HG03521 (cell line): ENCODE measurements around the gene CPLX4.
"Not testable (repeated sequence)": the region's sequence is repeated elsewhere in the genome, so short reads cannot be mapped to it uniquely, and the experiment has no call there.

Experiments
- ATAC-seq: cut with Tn5 transposase; IDR thresholded peaks from one replicate; pipeline ENCODE4 v1.9.1; 2021; ENCODE audit warnings: mild to moderate bottlenecking, moderate library complexity; ENCODE audit not compliant: unreplicated experiment

The CPLX4 gene

DNA sequence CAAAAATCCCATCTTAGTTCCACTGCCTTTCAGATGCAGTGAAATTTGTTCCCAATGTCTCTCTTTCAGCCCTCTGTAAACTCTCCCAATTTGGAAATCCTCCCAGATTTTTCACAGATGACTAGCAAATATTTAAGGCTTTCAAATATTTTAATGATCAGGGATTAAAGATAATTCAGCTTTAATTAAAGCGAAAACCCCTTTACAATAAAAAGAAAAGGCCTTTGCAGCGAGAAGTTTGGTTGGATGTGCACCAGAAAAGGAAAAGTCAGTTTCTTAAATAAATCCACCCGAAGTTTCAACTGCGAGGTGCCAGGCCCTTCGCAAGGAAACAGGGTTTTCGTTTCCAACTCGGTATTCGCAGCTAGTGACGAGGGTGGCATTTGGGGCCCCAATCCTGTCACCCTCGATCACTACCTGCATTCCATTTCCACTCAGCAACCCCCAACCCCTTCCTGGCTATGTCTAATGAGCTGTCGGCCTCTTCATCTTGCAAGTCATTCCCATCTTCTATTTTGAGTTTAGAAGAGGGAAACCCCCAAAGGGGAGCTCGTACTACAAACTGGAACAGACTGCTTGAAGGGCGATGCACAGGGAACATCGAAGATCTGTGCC, 46.7 kb downstream of the CPLX4 start:
- ATAC-seq = no peak

DNA sequence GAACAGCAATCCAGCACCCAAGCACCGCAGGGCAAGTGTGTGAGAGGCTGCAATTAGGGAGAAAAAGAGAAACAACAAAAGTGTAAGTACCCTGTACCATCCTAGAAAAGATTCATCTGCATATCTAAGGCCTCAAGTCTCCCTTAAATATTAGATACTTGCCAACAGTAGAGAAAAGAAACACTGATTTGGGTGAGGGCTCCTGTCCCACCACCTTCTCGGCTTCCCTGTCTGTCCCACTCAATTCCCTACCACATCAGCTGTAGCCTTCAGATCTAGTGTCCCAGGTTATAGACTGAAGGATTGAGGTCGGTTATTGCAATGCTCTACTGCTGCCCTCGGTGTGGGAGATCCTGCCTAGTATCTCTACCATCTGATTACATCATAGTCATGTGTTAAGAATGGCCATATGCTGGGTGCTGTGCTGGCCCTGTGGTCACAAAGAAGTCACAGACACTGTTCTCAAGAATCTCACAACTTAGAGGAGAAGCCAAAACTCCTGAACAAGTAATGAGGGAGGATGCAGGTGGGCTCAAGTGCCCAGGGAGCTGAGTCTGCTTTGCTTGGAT, 47.7 kb downstream of the CPLX4 start:
- no peak for ATAC-seq

DNA sequence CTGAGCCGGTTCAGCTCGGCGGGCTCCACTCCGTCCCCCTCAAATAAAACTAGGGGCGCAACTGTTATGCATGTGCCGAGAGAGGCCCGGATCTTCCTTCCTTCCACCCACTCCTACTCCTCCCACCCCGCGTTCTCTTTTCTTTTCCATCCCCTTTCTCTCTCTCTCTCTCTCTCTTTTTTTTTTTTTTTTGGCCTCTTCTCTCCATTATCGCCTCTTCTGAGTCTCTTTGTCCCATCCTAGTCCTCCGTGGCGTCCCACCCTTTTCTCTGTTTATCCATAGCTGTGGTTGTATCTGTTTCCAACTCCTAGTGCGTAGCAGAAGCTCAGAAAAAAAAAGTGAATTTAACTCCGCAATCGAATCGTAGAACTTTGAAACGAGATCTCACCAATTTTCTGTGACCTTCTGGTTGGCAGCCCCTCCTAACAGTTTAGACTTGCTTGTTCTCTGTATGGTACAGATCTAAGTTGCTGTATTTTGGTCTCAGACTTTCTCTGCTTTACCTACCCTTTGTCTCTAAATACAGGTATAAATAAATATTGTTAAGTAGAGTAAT, 48.8 kb downstream of the CPLX4 start:
- no peak for ATAC-seq

DNA sequence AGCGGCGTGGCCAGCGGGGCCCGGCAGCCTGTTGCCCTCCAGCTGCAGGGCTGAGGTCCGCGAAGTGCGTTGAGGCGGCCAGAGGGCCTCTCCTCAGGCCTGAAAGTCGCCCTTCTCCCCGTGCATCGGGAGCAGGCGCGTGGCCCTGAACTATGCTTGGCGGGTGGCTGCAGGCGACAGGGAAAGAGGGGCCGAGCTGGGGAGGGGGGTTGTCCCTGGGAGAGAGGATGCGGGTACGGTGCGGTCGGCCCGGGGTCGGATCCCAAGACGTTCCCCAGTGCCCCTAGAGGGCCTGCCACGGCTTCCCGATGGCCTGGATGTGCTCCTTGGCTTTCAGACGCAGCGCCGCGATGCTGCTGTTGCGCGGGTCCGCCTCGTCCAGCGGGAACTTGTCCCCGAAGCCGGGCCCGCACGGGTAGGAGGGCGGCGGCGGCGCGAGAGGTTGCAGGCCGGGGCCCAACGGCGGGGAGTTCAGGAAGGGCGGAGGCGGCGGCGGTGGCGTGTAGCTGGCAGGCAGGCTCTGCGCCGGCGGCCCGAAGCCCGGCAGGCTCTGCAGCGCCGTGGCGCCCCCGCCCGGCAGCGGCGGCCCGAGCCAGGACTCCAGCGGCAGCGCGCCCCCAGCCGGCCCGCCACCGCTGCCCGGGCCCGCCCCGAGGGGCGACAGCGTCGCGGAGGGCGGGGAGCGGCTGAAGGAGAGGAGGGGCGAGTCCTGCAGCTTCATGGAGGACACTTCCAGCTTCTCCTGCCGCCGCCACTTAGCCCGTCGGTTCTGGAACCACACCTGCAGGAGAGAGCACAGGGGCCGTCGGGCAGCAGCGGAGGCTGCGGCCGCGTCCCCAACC, 49.5 kb downstream of the CPLX4 start:
- ATAC-seq = no peak

DNA sequence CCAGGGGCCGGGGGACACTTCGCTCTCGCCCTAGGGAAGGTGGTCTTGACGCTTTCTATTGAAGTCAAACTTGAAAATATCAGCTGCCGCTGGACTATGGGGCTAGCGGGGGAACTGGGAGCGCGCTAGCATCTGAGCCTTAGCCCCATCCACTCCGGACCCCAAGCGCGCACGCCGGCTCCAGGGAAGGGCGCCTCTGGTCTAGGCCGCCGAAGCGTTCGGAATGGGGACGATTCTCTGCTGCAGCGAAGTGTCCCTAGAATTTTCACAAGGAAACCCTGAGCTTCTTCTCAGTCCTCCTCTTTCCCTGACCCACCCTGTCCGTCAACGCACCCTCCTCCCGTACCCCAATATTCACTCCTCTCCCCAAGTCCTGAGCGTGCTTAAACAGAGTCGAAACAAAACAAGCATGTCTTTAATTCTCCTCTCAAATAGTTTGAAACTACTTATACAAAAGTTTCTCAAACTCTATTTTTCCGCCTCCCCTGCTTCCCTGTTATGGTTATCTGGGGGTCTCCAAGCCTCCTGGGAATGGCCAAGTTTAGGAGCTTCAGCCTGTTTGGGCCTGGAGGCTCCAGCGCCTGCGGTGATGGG, 50.2 kb downstream of the CPLX4 start:
- no peak for ATAC-seq

DNA sequence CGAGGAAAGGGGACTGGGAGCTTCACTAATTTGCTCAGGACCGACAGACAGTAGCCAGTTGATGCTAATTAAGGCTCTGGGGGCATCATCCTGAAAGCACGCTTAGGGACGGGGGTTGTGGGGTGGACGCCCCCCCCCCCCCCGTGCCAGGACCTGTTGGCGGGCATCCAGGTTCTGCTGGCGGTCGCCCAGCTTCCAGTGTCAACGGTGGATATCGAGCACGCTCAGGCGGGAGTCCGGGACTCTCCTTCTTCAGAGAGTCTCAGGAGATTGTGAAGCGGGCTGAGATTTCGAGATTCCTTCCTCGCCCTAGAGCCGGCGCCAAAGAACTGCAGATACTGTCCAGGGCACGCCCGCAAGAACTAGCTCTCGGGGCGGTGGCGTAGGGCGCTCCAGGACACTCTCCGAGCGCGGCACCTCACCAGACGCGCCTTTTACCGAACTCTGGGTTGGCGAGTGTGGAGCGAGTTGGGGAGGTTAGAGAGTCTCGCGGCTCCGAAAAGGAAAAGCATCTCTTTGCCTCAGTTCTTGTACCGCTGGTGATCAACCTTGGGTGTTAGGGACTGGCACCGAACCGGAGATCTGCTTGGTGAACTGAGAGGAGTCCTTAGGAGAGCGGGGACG, 50.8 kb downstream of the CPLX4 start:
- ATAC-seq = no peak

DNA sequence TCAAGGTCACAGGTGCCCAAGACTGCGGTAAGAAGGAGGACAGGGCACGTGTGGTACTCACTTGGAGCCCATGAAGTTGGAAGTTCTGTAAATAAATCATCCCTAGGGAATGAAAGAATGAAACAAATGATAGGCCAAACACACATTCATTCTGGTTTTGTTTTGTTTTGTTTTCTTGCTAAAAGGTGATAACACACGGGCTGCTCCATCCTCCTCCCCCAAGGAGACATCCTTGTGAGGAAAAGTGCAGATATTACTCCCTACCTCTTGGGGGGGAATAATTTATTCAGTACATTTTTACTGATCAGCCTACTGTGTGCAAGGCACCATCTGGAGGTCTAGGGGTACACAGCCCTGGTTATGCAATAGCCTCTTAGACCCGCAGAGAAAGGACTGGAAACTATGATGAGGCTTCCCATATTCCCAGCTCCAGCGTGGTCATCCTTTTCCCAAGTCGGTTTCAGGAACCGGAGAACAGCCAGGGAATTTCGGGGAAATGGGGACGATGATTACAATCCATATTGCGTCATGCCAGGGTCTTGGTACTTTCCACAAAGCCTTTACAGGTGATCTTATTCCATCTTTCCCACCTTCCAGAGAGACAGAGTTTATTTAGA, 51.5 kb downstream of the CPLX4 start:
- ATAC-seq = no peak

DNA sequence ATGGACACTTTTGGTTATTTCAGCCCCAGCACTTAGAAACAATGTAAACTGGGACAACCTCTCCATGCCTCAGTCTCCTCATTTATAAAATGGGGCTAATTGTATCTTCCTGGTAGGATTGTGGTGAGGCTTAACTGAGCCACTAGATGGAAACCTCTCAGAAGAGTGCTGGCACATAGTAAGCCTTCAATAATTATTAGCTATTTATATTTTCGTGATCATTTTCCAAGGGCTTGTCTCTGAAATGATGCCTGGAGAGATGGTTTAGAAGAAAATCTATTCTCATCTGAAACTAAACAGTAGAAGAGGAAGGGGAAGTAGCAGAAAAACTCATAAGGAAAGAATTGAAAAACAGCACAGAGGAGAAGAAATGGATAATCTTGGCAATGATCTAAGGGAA, 52.0 kb downstream of the CPLX4 start:
- no peak for ATAC-seq

DNA sequence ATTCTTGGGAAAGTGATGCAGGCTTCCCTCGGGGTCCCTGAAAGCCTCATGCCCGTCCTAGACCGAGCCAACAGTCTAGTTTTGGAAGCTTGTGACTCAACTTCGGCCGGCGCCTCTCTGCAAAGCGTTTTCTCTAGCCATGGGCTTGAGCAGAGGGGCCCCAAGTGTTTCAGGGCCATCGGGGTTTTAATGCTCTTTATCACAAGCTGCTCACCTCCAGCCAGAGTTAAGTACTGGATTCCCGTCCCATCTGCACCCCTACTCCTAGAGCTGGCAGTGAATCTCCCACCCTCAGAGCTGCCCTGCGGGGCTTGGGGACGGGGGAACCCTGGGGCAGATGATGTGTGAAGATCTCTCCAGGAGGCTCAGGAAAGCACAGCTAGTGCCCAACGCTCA, 52.5 kb downstream of the CPLX4 start:
- no peak for ATAC-seq

DNA sequence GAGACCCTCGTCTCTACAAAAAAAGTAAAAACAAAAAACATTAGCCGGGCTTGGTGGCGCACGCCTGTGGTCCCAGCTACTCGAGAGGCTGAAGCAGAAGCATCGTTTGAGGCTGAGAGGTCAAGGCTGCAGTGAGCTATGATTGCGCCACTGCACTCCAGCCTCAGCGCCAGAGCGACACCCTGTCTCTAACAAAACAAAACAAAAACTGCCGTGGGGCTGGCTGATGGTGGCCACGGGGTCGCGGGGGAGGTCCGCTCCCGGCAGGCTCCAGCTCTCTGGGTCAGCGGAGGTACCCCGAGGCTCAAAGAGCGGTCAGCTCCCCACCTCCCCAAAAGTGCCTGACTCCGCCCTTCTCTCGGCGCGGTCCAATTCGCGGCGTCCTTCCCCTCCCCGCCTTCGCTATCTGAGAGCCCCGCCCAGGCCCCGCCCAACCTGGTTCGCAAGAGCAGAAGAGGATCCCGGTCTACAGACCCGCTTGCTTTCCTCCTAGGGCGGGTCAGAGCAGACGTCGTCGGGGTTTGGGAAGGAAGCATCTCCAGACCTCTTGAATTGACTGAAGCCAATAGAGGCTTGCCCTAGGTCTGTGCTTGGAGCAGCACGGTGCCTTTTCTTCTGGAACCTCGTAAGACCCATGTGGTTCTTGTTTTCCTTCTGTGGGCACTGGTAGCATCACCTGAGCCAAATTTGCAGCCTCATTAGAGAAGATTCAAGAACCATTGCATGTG, 53.0 kb downstream of the CPLX4 start:
- ATAC-seq = peak; percentile 81

DNA sequence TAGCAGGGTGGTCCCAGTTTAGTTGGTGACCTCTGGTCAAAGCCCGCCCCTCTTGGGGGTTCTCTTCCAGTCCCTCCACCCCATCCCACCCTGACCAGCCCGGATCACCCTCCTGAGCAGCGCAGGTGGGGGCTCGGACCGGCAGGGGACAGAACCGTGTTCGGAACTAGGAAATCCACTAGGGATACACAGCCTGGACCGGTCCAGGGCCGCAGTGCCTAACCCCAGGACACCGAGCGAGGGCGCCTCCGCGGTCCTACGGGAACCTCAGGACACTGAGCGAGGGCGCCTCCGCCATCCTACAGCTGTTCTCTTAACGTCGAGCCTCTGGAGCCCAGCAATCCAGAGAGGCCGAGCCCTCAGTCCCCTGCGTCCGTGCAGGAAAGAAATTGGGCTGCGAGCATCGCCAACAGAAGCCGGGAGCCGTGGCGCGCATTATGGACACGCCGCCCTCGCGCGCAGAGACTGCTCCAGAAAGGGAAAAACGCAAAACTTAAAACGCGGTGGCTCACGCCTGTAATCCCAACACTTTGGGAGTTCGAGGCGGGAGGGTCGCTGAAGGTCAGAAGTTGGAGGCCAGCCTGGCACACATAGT, 53.7 kb downstream of the CPLX4 start:
- no peak for ATAC-seq

DNA sequence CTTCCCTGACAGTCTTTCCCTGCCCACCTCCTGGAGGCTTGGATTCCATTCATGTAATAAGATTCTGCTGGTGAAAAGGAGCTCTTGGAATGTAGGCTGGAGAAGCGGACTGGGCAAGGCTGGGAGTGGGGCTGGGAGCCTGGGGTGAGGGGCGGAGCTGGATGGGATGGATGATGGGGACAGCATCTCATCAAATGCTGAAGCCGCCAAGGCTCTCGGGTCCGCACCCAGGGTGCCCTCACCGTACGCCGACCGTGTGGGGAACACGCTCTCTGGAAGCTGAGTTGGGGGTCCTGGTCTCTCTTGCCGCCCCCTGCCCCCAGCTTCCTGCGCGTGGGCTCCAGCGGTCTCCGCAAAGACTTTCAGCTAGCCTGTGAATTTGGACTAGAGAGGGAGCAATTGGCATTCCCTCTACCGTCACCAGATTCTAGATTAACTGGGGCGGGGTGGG, 54.3 kb downstream of the CPLX4 start:
- no peak for ATAC-seq

DNA sequence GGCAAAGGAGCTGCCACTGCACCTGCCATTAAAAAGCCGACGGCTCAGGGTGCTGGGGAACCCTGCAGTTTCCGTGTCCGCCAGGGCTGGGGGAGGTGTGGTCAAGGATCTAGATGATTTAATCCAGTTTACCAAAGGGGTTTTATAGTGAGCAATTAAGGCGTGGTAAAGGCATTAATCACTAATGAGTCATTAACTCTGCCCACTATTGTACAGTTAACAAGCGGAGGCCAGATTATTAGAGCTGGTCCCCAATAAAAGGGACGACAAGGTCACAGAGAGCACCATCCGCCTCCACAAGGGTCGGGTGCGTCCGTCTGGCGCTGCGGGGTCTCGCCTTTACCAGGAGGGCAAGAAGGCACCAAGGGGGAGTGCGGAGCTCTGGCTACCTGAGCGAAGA, 54.8 kb downstream of the CPLX4 start:
- ATAC-seq = no peak

DNA sequence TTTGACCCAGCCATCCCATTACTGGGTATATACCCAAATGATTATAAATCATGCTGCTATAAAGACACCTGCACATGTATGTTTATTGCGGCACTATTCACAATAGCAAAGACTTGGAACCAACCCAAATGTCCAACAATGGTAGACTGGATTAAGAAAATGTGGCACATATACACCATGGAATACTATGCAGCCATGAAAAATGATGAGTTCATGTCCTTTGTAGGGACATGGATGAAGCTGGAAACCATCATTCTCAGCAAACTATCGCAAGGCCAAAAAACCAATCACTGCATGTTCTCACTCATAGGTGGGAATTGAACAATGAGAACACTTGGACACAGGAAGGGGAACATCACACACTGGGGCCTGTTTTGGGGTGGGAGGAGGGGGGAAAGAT, 56.2 kb downstream of the CPLX4 start:
- ATAC-seq = not testable (repeated sequence)

DNA sequence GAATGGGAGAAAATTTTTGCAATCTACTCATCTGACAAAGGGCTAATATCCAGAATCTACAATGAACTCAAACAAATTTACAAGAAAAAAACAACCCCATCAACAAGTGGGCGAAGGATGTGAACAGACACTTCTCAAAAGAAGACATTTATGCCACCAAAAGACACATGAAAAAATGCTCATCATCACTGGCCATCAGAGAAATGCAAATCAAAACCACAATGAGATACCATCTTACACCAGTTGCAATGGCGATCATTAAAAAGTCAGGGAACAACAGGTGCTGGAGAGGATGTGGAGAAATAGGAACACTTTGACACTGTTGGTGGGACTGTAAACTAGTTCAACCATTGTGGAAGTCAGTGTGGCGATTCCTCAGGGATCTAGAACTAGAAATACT, 56.6 kb downstream of the CPLX4 start:
- not testable (repeated sequence) for ATAC-seq

DNA sequence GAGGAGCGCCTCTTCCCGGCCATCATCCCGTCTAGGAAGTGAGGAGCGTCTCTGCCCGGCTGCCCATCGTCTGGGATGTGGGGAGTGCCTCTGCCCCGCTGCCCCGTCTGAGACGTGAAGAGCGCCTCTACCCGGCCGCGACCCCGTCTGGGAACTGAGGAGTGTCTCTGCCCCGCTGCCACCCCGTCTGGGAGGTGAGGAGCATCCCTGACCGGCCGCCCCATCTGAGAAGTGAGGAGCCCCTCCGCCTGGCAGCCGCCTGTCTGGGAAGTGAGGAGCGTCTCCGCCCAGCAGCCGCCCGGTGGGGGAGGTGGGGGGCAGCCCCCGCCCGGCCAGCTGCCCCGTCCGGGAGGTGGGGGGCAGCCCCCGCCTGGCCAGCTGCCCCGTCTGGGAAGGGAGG, 63.0 kb downstream of the CPLX4 start:
- not testable (repeated sequence) for ATAC-seq

DNA sequence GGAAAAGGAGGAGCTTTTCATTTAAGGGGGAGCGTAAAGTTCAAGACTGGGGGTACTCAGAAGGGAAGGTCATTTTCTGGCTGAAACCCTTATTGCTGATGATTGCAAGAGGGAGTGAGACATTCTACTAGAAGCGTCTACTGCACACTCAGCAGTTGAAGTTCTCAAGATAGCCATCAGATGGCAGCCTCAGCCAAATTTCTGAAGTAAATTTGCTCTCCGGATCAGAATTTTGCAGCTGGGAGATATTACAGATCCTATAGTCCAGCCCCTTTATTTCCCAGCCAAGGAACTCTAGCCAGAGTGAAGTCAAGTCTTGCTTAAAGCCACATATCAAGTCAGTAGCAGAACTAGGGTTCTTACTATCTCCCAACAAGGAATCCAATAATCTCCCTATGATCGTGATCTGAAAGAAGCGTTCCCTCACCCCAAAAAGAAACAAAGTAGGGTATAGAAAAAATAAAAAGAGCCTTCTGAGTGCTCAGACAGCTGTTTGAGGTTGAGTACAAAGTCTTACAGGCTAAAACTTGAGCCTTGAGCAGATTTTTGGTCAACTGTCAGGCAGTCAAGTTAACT, 69.2 kb downstream of the CPLX4 start:
- ATAC-seq = no peak

DNA sequence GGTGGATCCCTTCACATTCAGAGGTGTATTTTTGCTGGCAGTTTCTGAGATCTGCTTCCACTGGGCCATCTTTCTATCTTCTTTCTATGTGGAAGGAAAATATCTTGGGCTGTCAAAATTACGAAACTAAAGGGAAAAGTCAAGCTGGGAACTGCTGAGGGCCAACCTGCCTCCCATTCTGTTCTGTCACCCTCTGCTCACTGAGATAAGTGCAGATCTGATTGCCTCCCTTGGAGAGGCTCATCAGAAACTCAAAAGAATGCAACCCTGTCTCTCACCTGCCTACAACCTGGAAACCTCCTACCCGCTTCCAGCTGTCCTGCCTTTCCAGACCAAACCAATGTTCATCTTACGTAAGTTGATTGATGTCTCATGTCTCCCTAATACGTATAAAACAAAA, 71.7 kb downstream of the CPLX4 start:
- ATAC-seq = no peak
